ENCODE measurements around the gene CEP131.

- TF ChIP-seq, protein P1, sequence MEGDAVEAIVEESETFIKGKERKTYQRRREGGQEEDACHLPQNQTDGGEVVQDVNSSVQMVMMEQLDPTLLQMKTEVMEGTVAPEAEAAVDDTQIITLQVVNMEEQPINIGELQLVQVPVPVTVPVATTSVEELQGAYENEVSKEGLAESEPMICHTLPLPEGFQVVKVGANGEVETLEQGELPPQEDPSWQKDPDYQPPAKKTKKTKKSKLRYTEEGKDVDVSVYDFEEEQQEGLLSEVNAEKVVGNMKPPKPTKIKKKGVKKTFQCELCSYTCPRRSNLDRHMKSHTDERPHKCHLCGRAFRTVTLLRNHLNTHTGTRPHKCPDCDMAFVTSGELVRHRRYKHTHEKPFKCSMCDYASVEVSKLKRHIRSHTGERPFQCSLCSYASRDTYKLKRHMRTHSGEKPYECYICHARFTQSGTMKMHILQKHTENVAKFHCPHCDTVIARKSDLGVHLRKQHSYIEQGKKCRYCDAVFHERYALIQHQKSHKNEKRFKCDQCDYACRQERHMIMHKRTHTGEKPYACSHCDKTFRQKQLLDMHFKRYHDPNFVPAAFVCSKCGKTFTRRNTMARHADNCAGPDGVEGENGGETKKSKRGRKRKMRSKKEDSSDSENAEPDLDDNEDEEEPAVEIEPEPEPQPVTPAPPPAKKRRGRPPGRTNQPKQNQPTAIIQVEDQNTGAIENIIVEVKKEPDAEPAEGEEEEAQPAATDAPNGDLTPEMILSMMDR (IDR thresholded peaks at IDR 0.05): no peak
- no peak for TF ChIP-seq POLR2A (IDR thresholded peaks at IDR 0.05)
Observed at GRCh38 chr17:81223762-81224130, 981 bp upstream of the CEP131 start.
